HG03103 (cell line): ENCODE data around the gene MRPL14.
A peak's percentile ranks its signal among the peaks of the same experiment; 100 is the strongest.

Experiments used
- ATAC-seq: cut with Tn5 transposase; IDR thresholded peaks from one replicate; pipeline ENCODE4 v1.9.1; 2021; ENCODE audit warnings: low read depth; ENCODE audit not compliant: unreplicated experiment

Gene MRPL14

DNA sequence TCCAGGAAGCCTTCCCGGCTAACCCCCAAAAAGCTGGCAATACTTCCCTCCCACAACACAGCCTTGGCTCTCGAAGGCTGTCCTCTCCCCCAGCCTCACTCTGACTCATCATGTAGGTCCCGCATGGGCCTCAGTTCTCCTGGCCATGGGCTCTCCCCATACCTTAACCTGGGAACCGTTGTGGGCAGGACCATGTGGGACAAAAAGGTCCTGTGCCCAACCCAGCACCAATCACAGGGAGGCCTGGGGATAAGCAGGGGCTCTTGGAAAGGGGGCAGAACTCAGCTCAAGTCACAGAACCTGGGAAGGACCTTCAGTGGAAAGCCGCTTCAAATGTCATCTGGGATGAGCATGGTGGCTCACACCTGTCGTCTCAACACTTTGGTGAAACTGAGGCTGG lies 45.5 kb downstream of the MRPL14 start:
- no peak for ATAC-seq

- ATAC-seq, result no peak
Measured at GRCh38 chr6:44080561-44081521, 46.4 kb downstream of the MRPL14 start.

DNA sequence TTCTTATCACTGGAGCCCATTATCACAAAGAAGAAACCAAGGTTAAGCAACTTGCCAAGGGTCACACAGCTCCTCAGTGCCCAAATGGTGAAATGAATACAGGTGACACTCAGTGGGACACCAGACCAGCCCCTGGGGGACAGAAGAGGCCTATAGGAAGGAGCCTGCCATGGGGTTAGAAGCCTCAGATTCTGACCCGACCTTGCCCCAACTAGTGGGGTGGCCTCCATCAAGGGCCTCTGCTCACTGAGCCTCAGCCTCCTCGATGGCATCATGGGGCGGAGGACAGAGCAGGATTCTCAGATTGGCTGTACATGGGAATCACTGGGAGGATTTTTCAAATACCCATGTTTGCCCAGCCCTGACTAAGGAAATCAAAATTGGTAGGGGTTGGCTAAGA lies 47.6 kb downstream of the MRPL14 start:
- ATAC-seq, result no peak

DNA sequence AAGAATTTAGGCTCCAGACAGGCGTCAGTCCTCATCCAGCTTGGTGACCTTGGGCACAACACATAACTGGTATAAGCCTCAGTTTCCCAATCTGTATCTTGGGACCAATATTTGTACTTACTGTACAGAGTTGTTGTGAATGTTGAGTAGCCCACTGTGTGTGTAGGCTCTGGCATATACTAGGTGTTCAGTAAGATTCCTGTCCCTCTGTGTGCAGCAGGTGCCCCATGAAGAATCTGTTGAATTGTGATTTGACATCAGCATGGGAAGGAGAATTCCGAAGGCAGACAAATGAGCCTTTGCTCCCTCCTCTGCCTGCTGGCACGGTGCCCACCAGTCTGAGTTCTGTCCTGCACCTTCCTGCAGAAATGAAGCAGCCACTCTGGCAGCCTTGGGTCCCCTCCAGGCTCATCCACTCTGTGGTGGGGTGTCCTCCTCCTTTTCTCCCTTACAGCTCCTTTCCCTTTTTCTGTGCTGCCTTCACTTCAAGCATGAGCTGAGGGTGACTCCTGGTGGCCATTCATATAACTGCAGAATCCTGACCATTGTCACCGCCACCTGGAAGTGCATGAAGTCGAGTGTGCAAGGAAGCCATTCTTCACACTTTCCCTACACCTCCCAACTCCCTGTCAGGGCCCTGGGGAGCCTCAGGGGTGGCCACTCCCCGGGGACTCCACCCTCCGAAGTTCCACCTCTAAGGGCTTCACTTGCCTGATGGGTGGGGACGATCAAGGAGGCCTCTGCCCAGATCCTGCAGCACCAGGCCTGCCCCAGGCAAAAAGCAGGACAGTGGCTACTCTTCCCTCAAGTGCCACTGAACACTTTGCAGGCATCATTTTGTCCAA lies 48.2 kb downstream of the MRPL14 start:
- ATAC-seq, result no peak

GRCh38 chr6:44078219-44078826 lies 48.9 kb downstream of the MRPL14 start:
- no peak for ATAC-seq

DNA sequence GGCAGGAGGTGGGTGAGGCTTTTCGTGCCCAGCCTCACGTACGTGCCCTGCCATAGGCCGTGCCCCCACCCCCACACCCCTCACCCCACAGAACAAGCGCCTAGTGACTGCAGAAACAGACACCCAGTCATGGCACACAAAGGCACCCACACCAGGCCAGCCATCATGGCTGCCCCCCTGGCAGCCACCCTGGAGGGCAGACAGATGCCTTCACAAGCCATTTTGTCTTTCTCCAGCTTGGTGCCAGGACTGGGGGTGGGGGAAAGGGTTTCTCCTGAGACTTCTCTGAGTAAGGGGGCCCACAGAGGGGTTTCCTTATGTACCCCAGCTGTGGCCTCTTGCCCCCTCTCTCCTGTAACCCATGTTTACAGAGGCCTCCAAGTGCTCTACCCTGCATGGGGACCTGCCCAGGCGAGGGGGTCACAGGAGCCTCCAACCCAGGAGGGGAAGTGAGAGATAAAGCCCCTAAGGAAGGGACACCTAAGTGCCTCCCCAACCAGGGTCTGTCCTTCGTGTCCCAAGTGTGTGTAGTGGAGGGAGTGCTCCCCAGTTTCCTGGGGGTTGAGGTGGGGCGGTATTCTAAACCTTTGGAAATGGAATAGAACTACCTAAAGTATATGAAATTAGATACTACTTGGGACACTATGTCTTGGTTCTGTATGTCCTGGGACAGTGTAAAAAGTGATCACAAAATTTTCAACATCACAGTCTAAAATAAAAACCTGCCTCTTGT lies 49.9 kb downstream of the MRPL14 start:
- no peak for ATAC-seq

GRCh38 chr6:44076356-44077213 lies 50.7 kb downstream of the MRPL14 start:
- ATAC-seq, result no peak

DNA sequence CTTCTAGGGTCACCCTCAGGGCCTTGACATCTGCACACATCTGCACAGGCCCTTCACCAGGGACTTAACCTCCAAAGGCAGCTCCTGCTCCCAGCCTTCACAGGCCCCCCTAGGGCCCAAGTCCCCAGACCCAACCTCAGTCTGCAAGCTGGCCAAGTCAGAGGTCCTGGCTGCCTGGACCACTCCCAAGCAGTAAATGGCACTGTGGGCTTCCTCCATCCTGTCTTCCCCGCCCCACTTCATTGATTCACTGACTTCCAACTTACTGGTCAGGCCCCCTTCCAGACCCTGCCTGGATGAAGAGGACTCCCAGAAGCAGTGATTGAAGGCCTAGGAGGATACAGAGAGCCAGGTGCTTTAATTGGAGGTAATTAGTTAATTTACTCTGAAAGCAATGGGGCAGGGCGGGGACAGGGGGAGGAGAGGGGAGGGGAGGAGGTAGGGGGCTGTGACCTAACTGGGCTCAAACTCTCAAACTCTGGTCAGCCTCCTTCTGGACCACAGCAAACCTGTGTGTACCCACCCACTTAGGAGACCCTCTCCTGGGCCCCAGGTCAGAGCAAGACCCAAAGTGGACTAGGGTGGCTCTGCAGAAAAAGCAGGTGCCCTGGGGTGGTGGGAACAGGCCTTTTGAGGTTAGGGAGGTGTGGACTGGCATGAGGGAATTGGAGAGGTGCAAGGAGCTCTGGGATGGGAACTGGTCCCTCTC lies 51.5 kb downstream of the MRPL14 start:
- no peak for ATAC-seq

DNA sequence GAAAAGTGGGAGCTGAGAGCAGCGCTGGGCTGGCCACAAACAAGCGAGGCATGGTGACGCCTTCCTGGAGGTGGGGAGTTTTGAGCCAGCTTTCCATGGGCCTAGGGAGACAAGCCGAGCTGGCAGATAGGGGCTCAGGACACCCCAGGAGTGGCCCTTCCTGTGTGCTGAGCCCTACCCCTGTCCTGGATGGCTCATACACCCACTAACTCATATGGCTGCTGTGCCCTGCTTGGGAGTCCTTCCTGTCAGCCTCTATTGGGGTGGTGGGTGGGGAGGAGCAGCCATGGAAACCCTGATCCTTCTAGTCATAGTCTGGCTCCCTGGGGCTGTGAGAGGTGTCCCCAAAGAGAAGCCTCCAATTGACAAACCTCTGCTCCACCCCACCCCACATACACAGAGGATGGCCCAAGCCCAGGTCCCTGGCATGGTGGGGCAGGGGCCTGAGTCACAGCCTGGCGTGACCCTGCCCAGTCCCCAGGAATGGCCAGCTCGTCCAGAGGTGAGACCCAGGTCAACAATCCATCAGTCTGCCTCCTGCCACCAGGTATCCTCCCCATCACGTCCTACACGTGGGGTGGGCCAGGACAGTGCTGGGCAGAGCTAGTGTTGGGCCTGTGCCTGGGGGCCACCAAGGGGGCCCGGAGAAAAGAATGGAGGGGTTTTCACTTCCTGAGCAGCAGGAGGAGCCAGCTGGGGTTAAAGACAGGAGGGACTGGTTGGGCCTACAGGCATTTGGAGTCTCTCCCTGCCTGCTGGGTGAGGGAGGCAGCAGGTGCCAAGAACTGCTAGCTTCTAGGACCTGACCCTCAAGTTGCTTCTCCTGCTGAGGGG lies 52.2 kb downstream of the MRPL14 start:
- no peak for ATAC-seq

DNA sequence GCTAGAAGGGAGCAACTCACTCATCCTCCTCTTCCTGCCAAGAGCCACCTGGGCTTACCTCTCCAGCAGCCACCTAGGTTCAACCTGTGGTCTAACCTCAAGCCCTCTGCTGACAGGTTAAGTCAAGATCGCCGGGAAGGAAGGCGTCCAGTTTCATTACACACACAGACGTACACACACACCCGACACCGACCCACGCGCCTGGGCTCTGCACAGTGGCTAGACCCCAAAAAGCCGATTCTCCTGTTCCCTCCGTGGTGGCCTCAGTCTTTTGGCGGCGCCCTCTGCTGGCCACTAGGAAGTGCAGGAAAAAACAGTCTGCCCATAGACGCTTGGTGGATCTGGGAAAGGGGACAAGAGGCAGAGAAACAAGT lies 52.8 kb downstream of the MRPL14 start:
- ATAC-seq, result peak; percentile 37

DNA sequence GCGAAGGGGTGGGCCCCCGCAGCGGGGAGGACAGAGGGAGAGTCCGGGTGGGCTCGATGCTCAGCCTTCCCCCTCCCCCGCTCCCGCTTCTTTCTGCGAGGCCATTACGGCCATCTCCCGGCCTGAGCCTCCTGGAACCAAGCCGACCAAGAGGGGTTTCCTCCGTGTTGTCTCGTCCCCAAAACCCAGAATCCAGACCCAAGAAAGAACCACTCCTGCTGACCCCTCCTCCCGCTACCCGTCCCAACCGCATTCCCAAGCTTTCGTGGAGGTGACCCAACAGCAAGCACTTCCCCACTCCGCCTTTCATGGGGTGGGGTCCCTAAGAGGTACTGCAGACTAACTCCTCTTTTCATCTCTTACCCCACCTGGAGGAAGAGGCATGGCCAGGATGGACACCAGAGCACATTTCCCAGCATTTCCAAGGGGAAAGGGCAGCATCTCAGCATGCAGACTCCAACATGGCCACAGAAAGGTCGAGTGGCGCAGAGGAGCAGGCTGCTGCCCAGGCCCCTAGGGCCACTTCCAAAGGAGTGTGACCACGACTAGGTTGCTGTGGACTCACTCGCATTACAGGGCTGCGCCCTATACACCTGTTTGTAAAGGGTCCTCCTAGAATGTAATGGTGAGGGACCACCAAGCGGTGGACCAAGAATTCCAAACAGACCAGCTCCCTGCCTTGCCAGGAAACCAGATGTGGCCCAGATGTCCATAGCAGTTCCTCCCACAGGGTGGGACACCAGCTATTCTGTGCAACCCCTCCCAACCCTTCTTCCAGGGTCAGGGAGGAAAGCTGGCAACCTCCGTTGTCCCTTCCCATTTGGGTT lies 53.4 kb downstream of the MRPL14 start:
- ATAC-seq, result peak; percentile 1

DNA sequence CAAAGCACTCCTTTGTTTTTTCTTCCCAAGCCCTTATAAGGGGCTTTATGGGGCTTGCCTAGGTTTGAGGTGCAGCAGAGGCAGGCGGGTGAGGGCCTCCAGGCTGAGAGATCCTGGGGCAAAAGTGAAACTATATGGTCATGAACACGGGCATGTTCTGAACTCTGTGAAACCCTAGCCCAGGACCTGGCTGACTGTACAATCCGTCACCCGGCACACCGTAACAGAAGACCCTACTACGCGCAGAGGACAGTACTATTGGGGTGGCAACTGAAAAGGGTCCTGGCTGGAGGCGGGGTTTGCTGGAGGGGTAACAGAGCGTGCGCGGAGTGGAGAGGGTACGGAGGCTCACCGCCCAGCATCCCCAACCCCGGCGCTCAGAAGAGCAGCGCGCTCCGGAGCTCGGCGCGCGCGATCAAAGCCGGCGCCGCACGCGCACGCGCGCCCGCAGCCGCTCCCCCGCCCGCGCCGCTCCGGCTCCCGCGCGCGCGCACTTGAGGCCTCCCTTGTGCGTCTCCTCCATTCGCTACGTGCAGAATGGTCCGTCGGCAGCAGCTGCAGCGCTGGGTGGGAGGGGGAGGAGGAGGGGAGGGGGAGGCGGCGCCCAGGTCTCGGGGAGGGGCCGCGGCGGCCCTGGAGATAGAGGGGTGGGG lies 54.2 kb downstream of the MRPL14 start:
- peak; percentile 48 for ATAC-seq

DNA sequence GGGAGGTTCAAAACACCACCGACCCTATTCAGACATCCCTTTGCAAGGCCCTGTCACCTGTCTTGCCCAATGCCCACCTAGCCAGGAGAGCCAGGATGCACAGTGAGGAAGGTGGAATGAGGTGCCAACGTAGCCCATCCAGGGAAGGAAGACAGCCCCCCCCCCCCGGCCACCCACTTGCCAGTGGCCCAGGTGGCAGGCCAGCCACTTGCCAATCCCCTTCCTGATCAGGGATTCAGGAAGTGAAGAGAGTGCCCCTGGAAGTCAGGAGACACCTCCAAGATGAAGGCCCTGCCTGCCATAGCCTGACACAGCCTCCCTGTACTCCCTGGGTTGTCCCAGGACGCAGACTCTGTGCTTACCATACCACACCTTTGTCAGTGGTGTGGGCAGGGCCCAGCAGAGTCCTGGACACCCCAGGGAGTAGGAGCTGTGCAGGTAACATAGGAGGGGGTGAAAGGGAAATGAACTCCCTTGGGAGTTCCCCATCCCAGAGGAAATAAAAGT lies 54.7 kb downstream of the MRPL14 start:
- no peak for ATAC-seq

- no peak for ATAC-seq
Measured at GRCh38 chr6:44071670-44072451, 55.4 kb downstream of the MRPL14 start.

GRCh38 chr6:44068607-44069296 lies 58.5 kb downstream of the MRPL14 start:
- ATAC-seq, result no peak
